Measurements from ENCODE around the gene WDR72. TPM values are rescaled to one million over a fixed set of nuclear protein-coding genes. Genes with fewer than 3 reads are reported as not detected.

WDR72 gene
- total RNA-seq, 1 donor from 2014 or later, result 0.14 TPM

GRCh38 chr15:53520996-53521395, 238.5 kb downstream of the WDR72 start:
- Histone ChIP-seq H3K9ac (ENCODE audit: low read length) (no peak overlapping the region), H3K79me2 (ENCODE audit: insufficient read depth, low read length) (no peaks in the 10 kb centered on the region), H3K4me3 (ENCODE audit: insufficient read depth, low read depth, low read length) (no peak overlapping the region), H3K9me3 (ENCODE audit: insufficient read depth, low read depth, low read length) (no peaks in the 10 kb centered on the region), H3K27me3 (ENCODE audit: insufficient read depth, low read length) (no peaks in the 10 kb centered on the region), H3K27ac (ENCODE audit: low read depth, low read length) (no peak overlapping the region), H2AFZ (ENCODE audit: low read depth, low read length) (no peak overlapping the region), H3K4me2 (ENCODE audit: low read length) (no peak overlapping the region), H3K4me1 (ENCODE audit: insufficient read depth, low read length) (no peaks in the 10 kb centered on the region), H3K36me3 (ENCODE audit: insufficient read depth, low read length) (no peaks in the 10 kb centered on the region), H4K20me1 (ENCODE audit: insufficient read depth, low read length) (no peaks in the 10 kb centered on the region)
- FAIRE-seq, result no peak
- Mint-ChIP-seq H3K36me3 (ENCODE audit: low read depth, unreplicated experiment) (no peaks in the 10 kb centered on the region), H3K27ac (ENCODE audit: unreplicated experiment) (no peak overlapping the region), H3K27me3 (ENCODE audit: low read depth, unreplicated experiment) (no peaks in the 10 kb centered on the region), H3K4me3 (ENCODE audit: unreplicated experiment) (no peak overlapping the region), H3K4me1 (ENCODE audit: low read depth, unreplicated experiment) (no peaks in the 10 kb centered on the region), H3K9me3 (ENCODE audit: unreplicated experiment) (no peaks in the 10 kb centered on the region)
- DNase-seq (ENCODE audit: low read depth), result peak; percentile 10
- TF ChIP-seq CTCF (IDR thresholded peaks at IDR 0.05; ENCODE audit: insufficient read depth, low read depth, low read length) (no peak), EZH2 (IDR thresholded peaks at IDR 0.05; ENCODE audit: insufficient read depth, low read length) (no peak)

GRCh38 chr15:53513431-53513830, 246.0 kb downstream of the WDR72 start:
- H3K36me3 Mint-ChIP-seq (ENCODE audit: low read depth, unreplicated experiment), result no peaks in the 10 kb centered on the region
- Histone ChIP-seq H3K36me3 (ENCODE audit: insufficient read depth, low read length) (no peaks in the 10 kb centered on the region), H3K4me3 (ENCODE audit: insufficient read depth, low read depth, low read length) (no peak overlapping the region), H3K27me3 (ENCODE audit: insufficient read depth, low read length) (no peaks in the 10 kb centered on the region), H2AFZ (ENCODE audit: low read depth, low read length) (no peak overlapping the region), H3K4me2 (ENCODE audit: low read length) (no peak overlapping the region), H3K79me2 (ENCODE audit: insufficient read depth, low read length) (no peaks in the 10 kb centered on the region), H3K9ac (ENCODE audit: low read length) (no peak overlapping the region), H3K4me1 (ENCODE audit: insufficient read depth, low read length) (no peaks in the 10 kb centered on the region), H3K9me3 (ENCODE audit: insufficient read depth, low read depth, low read length) (no peaks in the 10 kb centered on the region), H3K27ac (ENCODE audit: low read depth, low read length) (no peak overlapping the region), H4K20me1 (ENCODE audit: insufficient read depth, low read length) (no peaks in the 10 kb centered on the region)
- no peak overlapping the region for H3K4me3 Mint-ChIP-seq (ENCODE audit: unreplicated experiment)
- no peaks in the 10 kb centered on the region for H3K27me3 Mint-ChIP-seq (ENCODE audit: low read depth, unreplicated experiment)
- DNase-seq (ENCODE audit: low read depth) (no peak), FAIRE-seq (no peak)
- no peaks in the 10 kb centered on the region for H3K4me1 Mint-ChIP-seq (ENCODE audit: low read depth, unreplicated experiment)
- no peak overlapping the region for H3K27ac Mint-ChIP-seq (ENCODE audit: unreplicated experiment)
- no peak for TF ChIP-seq EZH2 (IDR thresholded peaks at IDR 0.05; ENCODE audit: insufficient read depth, low read length)
- no peaks in the 10 kb centered on the region for H3K9me3 Mint-ChIP-seq (ENCODE audit: unreplicated experiment)

- Histone ChIP-seq H3K27me3 (ENCODE audit: insufficient read depth, low read length) (no peaks in the 10 kb centered on the region), H3K4me2 (ENCODE audit: low read length) (no peak overlapping the region), H3K9me3 (ENCODE audit: insufficient read depth, low read depth, low read length) (no peaks in the 10 kb centered on the region), H3K4me3 (ENCODE audit: insufficient read depth, low read depth, low read length) (no peak overlapping the region), H3K36me3 (ENCODE audit: insufficient read depth, low read length) (no peaks in the 10 kb centered on the region), H3K9ac (ENCODE audit: low read length) (no peak overlapping the region), H2AFZ (ENCODE audit: low read depth, low read length) (no peak overlapping the region), H3K27ac (ENCODE audit: low read depth, low read length) (no peak overlapping the region), H4K20me1 (ENCODE audit: insufficient read depth, low read length) (no peaks in the 10 kb centered on the region), H3K4me1 (ENCODE audit: insufficient read depth, low read length) (no peaks in the 10 kb centered on the region), H3K79me2 (ENCODE audit: insufficient read depth, low read length) (no peaks in the 10 kb centered on the region)
- TF ChIP-seq CTCF (IDR thresholded peaks at IDR 0.05; ENCODE audit: insufficient read depth, low read depth, low read length), result no peak
- no peak for TF ChIP-seq EZH2 (IDR thresholded peaks at IDR 0.05; ENCODE audit: insufficient read depth, low read length)
- FAIRE-seq, result no peak
- no peak for DNase-seq (ENCODE audit: low read depth)
- no peaks in the 10 kb centered on the region for H3K9me3 Mint-ChIP-seq (ENCODE audit: unreplicated experiment)
- H3K4me3 Mint-ChIP-seq (ENCODE audit: unreplicated experiment), result no peak overlapping the region
- no peak overlapping the region for H3K27ac Mint-ChIP-seq (ENCODE audit: unreplicated experiment)
- H3K36me3 Mint-ChIP-seq (ENCODE audit: low read depth, unreplicated experiment), result no peaks in the 10 kb centered on the region
- no peaks in the 10 kb centered on the region for H3K4me1 Mint-ChIP-seq (ENCODE audit: low read depth, unreplicated experiment)
- H3K27me3 Mint-ChIP-seq (ENCODE audit: low read depth, unreplicated experiment), result no peaks in the 10 kb centered on the region
These were observed 247.4 kb downstream of the WDR72 start for GRCh38 chr15:53512029-53512428.
